ENCODE results near the gene SIGLEC9.

Gene SIGLEC9

GRCh38 chr19:51097166-51097738 lies 27.5 kb upstream of the SIGLEC9 start:
- DNase-seq (ENCODE audit: extremely low read depth, low read depth), result no peak
- peak; percentile 59 for TF ChIP-seq CTCF (IDR thresholded peaks at IDR 0.05; ENCODE audit: low read depth, low read length)

GRCh38 chr19:51097796-51098195 lies 26.9 kb upstream of the SIGLEC9 start:
- no peak for TF ChIP-seq CTCF (IDR thresholded peaks at IDR 0.05; ENCODE audit: low read depth, low read length)
- no peak for DNase-seq (ENCODE audit: extremely low read depth, low read depth)

- no peak for DNase-seq (ENCODE audit: extremely low read depth, low read depth)
- no peak for TF ChIP-seq CTCF (IDR thresholded peaks at IDR 0.05; ENCODE audit: low read depth, low read length)
Observed at GRCh38 chr19:51098365-51099046, 26.2 kb upstream of the SIGLEC9 start.

GRCh38 chr19:51099047-51099382 lies 25.7 kb upstream of the SIGLEC9 start:
- no peak for DNase-seq (ENCODE audit: extremely low read depth, low read depth)
- no peak for TF ChIP-seq CTCF (IDR thresholded peaks at IDR 0.05; ENCODE audit: low read depth, low read length)

GRCh38 chr19:51100601-51101000 lies 24.1 kb upstream of the SIGLEC9 start:
- no peak for TF ChIP-seq CTCF (IDR thresholded peaks at IDR 0.05; ENCODE audit: low read depth, low read length)
- no peak for DNase-seq (ENCODE audit: extremely low read depth, low read depth)

- DNase-seq (ENCODE audit: extremely low read depth, low read depth), result no peak
- TF ChIP-seq CTCF (IDR thresholded peaks at IDR 0.05; ENCODE audit: low read depth, low read length), result no peak
Observed at GRCh38 chr19:51101171-51101865, 23.4 kb upstream of the SIGLEC9 start.

- DNase-seq (ENCODE audit: extremely low read depth, low read depth), result no peak
- no peak for TF ChIP-seq CTCF (IDR thresholded peaks at IDR 0.05; ENCODE audit: low read depth, low read length)
Observed at GRCh38 chr19:51102991-51103390, 21.7 kb upstream of the SIGLEC9 start.

Measured in AG09319 (cell line).